ENCODE data around the gene SERPIND1.
"Not testable (repeated sequence)": the region's sequence is repeated elsewhere in the genome, so short reads cannot be mapped to it uniquely, and the experiment has no call there.

SERPIND1 gene

GRCh38 chr22:20773793-20774212, at the start of gene SERPIND1:
Gene SERPIND1, plus strand, starts transcription at chr22:20774113. Its CDS starts 5,200 bp downstream, at chr22:20779313.
- DNase-seq (ENCODE audit: low read depth in 2 of 2) = no peak

GRCh38 chr22:20724676-20725454, 49.0 kb upstream of the SERPIND1 start:
- DNase-seq (ENCODE audit: low read depth in 2 of 2) = no peak

GRCh38 chr22:20725987-20726558, 47.8 kb upstream of the SERPIND1 start:
- DNase-seq (ENCODE audit: low read depth in 2 of 2) = no peak

GRCh38 chr22:20727118-20728015, 46.5 kb upstream of the SERPIND1 start:
- DNase-seq (ENCODE audit: low read depth in 2 of 2) = no peak

- DNase-seq (ENCODE audit: low read depth in 2 of 2) = no peak
These were observed 45.3 kb upstream of the SERPIND1 start for GRCh38 chr22:20728523-20729190.

- no peak for DNase-seq (ENCODE audit: low read depth in 2 of 2)
These were observed 44.7 kb upstream of the SERPIND1 start for GRCh38 chr22:20729194-20729593.

- not testable (repeated sequence) for DNase-seq (ENCODE audit: low read depth in 2 of 2)
These were observed 41.5 kb upstream of the SERPIND1 start for GRCh38 chr22:20732431-20732830.

- DNase-seq (ENCODE audit: low read depth in 2 of 2) = not testable (repeated sequence)
These were observed 38.4 kb upstream of the SERPIND1 start for GRCh38 chr22:20735356-20736162.

- not testable (repeated sequence) for DNase-seq (ENCODE audit: low read depth in 2 of 2)
These were observed 37.0 kb upstream of the SERPIND1 start for GRCh38 chr22:20736891-20737290.

- DNase-seq (ENCODE audit: low read depth in 2 of 2) = no peak
These were observed 35.4 kb upstream of the SERPIND1 start for GRCh38 chr22:20738394-20739089.

GRCh38 chr22:20740222-20740951, 33.5 kb upstream of the SERPIND1 start:
- DNase-seq (ENCODE audit: low read depth in 2 of 2) = no peak

GRCh38 chr22:20741008-20741633, 32.8 kb upstream of the SERPIND1 start:
- DNase-seq (ENCODE audit: low read depth in 2 of 2) = no peak

- peak in 1 of 2 donors; percentile 12 for DNase-seq (ENCODE audit: low read depth in 2 of 2)
These were observed 32.0 kb upstream of the SERPIND1 start for GRCh38 chr22:20741634-20742581.

GRCh38 chr22:20742764-20743163, 31.1 kb upstream of the SERPIND1 start:
- no peak for DNase-seq (ENCODE audit: low read depth in 2 of 2)

GRCh38 chr22:20744456-20744855, 29.5 kb upstream of the SERPIND1 start:
- no peak for DNase-seq (ENCODE audit: low read depth in 2 of 2)

GRCh38 chr22:20745119-20745518, 28.8 kb upstream of the SERPIND1 start:
- no peak for DNase-seq (ENCODE audit: low read depth in 2 of 2)

GRCh38 chr22:20746431-20747189, 27.3 kb upstream of the SERPIND1 start:
- no peak for DNase-seq (ENCODE audit: low read depth in 2 of 2)

All from stimulated activated CD8-positive, alpha-beta memory T cell treated with anti-CD3 and anti-CD28 coated beads, Interleukin-2, amount 100 ng/mL, for 48 hours (primary cell).